ENCODE results near the gene FAM241A.
"Not testable (repeated sequence)": the region's sequence is repeated elsewhere in the genome, so short reads cannot be mapped to it uniquely, and the experiment has no call there.

The FAM241A gene

DNA sequence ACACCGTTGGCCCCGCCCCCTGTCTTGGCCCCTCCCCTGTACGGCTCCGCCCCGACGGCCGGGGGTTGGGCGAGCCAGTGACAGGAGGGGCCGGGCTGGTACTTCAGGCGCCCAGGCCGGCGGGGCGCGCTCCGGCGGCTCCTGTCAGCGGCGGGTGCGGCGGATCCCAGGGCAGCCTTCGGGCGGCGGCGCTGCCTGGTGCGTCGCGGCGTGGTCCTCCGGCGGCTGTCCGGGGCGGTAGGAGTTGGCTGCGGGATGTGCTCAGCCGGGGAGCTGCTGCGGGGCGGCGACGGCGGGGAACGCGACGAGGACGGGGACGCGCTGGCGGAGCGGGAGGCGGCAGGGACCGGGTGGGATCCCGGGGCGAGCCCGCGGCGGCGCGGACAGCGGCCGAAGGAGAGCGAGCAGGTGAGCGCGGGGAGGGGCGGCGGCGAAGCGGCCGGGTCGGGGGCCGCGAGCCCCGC, at the start of gene FAM241A:
Gene FAM241A, plus strand, starts transcription at position 129 of the 464 bp plus-strand sequence. Its CDS starts 127 bp downstream, at position 256.
- DNase-seq, result peak; percentile 23

DNA sequence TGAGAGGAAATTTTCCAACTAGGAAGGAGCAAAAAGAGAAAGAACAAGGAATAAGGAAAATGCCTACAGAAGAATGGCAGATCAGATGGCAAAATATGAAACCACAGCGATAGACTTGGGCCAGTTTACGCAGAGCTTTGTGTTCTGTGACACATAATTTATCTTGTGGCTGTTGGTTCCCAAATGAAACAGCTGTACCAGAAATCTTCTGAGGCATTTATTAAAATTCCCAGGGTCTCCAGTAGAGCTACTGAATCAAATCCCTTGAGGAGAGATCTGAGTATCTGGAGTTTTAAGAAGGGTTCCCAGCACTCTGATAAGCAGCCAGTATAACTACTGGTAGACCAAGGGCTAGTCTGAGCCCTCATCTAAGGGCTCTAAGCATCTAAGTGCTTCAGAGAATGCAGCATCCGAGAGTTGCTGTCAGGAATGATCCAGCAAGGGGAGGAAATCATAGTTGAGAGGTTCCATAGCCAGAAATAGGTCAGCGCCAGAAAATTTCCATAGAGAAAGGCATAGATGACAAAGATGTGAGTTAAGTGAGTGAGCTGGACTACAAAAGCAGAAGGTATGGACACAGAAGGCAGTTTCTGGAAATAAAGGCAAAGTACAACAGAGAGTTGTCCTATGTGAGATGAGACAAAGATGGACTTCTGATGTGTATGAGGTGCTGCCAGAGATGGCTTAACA, 46.3 kb upstream of the FAM241A start:
- DNase-seq, result no peak

DNA sequence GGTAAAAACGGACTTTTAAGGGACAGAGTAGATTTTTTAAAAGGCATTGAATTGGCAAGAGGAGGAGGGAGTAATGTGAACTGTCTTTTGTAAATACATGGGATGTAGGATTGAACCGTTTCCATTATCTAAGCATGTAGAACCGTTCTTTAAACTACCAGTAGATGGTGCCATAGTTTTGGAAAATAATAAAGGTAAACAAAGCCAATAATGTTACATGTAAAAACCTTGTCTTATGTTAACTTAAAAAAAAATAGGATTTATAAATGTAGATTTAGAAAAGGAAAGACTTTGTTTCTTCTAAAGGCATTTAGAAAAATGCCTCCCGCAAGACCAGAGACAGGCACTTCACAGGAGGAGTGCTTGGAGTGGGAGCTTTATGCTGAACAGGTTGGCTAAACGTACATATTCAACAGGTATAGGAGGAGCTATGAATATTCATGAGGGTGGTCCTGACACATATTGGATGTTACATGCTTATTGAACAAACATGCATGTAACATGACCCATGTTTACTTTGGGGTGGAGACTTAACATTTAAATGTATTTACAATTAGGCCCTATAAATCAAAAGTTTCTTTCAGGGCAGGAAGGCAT, 45.5 kb upstream of the FAM241A start:
- peak; percentile 7 for DNase-seq

DNA sequence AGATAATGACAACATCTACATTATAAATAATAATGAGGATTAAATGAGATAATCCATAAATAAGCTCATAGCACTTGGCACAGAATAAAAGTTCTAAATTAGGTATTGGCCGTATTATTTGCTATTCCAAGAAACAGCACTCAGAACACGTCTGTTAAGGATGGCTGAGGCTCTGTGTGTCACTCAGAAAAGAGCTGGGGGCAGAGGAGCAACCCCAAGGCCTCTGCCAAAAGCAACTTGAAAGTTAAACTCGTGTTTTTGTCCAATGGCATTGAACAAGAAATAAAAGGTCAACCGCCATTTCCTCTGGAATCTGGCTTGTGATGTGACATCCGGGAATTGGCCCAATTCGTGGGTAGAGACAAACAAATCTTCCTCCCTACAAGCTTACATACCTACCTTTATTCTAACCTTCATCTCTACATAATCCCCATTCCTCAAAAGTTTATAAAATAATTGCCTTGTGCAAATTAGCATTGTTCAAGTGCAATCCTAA, 42.3 kb upstream of the FAM241A start:
- DNase-seq, result no peak

DNA sequence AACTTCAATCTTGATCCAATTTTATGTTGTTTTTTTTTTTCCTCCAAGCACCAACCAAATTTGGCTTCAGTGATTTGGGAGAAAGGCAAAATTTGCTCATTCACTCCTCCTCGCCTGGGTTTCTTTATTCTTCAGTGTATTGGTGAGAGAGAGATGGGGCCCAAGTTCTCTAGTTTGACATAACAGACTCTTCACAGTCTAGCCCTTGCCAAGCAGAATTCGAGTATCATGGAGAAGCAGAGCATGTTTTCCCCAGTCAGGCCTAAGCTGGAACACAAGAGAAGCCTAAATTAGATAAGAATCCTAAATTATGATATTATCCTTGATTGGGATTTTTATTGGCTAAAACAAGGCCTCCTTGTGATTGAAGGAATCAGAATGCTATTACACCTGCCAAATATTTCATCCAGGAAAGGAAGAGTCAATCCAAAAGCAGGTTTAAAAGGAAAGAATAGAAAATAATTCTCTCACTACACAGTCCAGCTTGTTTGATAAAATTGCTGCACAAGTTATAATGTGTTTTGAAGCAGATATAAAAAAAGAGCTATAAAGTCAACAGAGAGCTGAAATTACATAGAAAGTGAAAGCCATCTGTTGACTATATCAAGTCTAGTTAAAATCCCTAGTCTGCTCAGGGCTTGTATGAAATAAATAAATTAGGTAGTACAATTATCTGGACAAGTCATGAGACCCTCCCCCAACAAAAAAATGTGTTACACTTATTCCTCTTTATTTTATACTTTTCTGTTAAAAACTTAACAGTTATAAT, 39.9 kb upstream of the FAM241A start:
- no peak for DNase-seq

DNA sequence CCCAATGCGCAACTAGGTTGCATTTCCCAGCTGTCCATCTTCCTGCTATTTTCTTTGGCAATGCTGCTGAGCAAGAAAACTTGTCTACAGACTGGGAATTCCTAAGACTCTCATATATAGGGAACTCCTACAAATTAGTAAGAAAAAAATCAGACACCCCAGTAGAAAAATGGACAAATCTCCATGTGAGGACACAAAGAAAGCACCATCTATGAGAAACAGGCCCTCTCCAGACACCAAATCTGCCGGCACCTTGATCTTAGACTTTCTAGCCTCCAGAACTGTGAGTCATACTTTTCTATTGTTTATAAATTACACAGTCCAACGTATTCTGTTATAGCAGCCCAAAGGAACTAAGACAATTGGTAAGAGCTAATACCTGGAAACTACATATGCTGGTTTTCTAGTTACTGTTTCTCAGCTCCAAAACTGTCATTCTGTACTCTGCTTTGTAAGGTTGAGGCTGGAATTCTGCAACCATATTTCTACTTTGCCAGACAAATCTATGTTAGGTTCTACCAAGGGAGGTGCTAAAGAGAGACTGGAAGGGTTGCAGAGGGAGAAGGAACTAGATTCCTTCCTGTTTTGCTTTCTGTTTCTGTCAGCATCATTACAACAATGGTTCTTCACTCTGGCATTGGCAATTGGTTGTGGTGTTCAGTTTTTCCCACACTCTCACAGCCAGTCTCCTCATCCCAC, 35.7 kb upstream of the FAM241A start:
- DNase-seq, result no peak

DNA sequence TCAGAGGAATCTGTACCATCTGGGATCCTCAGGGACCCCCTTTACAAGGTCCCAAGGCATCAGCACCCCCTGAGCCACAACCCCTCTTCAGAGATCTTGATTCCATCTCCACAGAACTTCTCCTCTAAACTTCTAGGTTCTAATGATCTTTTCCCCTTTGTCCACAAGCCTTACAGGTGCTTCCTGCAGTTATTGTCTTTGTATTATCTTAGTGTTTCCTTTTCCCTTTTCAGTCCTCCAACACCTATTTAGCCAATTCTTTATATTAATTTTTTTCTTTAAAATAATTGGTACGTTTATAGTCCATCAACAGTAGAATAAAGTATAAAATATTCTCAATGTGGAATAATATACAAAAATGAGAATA, 35.2 kb upstream of the FAM241A start:
- no peak for DNase-seq

DNA sequence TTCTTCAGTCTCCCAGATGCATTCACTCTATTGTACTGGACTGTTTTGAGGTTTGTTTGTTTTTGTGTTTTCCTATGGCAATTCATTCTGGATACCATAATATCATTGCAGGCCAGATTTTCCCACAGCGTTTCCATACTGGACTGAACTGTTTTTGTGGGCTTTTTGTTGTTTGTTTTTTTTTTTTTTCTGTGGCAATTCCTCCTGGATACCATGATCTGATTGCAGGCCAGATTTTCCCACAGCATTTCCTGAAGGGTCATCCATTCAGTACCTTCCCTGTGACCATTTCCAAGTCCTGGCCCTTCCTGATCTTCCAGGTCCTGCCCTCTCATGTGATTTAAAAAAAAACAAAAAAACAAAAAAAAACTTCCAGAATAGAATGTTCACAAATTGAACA, 33.9 kb upstream of the FAM241A start:
- no peak for DNase-seq

DNA sequence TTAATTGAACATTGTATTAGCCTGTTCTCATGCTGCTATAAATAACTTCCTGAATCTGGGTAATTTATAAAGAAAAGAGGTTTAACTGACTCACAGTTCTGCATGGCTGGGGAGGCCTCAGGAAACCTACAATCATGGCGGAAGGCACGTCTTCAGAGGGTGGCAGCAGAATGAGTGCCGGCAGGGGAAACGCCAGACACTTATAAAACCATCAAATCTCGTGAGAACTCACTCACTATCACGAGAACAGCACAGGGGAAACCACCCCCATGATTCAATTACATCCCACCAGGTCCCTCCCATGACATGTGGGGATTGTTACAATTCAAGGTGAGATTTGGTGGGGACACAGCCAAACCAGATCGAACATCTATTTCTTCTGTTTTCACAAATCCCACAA, 33.2 kb upstream of the FAM241A start:
- not testable (repeated sequence) for DNase-seq

DNA sequence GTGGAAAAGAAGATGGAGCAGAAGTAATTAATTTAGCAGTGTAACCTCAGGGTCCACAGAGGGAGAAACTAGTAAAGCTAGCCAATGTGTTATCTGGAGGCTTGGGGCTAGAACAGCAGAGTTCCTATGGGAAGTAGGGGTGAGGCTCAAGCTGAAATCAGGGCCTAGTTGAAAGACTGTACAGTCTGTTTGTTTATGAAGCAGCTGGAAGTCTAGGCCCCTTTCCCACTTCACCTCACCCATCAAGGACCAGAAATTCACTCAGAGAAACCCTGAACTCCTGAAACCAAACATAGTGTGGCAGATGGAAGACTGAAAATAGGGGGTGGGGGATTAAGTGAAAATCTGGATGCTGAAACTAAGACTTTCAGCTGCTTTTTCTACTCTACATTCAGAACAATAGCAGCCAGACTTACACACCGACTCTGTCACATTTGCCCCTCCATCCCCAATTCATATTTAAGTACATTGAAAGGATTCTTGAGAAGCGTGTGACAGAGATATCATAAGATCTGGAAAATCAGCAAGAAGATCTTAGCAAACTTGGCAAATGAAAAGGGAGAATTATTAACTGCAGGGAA, 32.6 kb upstream of the FAM241A start:
- no peak for DNase-seq

DNA sequence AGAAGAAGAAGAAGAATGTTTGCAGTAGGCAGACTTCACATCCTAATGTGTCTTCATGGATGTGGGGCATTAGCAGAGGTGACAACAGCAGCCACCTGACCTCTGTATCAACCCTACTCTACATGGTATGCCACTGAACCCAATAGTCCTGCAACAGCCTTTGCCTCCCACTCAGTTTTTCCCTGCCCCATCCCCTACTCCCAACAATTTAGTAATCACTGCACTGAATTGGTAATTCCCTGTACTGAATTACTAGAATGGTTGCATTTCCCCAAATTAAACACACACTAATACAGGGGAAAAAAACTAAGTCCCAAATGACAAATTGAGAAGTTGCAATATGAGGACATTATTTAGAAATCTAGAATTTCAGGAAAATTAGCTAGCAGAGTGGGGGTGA, 31.4 kb upstream of the FAM241A start:
- no peak for DNase-seq

DNA sequence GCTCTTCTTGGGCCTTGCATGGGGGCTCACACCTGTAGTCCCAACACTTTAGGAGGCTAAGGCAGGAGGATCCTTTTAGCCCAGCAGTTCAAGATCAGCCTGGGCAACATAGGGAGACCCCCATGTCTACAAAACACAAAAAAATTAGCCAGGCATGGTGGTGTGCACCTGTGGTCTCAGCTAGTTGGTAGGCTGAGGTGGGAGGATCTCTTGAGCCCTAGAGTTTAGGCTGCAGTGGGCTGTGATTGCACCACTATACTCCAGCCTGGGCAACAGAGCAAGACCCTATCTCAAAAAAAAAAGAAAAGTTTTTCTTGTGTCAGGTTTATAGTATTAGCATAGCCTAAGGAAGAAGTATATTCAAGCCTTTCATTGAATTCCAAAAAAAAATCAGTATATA, 30.8 kb upstream of the FAM241A start:
- no peak for DNase-seq

DNA sequence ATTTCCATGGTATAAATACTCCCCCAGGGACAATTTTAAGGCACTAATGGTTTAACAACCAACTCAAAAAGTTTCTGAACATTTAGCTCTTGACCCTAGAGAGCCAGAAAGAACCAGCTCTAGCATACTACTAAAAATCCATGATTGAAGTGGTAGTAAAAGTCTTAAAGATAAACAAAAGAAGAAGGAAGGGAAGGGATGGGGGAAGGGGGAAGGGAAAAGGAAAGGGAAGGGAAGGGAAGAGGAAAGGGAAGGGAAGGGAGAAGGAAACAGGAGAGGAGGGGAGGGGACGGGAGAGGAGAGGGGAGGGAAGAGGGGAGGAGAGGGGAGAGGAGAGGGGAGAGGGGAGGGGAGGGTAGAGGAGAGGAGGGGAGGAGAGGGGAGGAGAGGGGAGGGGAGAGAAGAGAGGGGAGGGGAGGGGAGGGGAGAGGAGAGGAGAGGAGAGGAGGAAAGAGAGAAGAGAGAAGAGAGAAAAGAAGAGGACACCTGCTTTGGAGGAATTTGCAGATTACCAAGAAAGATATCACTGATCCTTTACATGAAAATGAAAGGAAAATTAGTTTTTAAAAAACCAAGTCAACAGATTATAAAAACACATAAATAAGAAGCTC, 26.4 kb upstream of the FAM241A start:
- no peak for DNase-seq

DNA sequence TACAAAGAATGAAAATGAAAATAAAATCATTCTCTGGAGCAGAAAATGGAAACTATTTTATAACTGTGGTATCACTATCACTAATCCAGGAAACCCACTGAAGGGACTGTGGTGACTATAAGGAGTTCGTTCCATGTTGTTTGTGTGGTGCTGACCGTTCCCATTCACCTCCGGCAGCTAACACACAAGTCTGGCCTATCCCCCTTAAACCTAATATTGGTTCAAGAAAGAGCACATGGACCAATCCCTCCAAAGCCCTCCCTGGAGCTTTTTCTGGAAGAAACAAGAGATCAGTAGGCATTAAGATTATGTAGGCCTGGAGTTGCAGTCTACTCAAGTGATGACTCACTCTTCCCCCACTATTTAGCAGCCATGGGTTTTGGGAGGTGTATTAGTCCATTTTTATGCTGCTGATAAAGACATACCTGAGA, 25.9 kb upstream of the FAM241A start:
- no peak for DNase-seq

DNA sequence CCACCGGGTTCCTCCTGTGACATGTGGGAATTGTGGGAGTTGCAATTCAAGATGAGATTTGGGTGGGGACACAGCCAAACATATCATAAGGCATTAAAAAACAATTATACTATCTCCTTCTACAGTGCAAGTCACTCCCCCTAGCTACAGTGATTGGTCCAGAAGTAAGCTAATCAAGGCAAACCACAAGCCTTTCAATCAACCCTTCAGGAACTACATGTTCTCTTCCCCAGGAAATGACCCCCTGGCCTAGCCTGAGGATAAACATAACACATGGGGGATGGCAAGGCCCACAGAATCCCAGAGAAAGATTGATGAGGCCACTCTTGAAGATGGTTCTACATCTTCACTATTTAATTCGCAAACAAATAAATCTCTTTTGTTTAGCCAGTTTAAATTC, 25.2 kb upstream of the FAM241A start:
- DNase-seq, result no peak

DNA sequence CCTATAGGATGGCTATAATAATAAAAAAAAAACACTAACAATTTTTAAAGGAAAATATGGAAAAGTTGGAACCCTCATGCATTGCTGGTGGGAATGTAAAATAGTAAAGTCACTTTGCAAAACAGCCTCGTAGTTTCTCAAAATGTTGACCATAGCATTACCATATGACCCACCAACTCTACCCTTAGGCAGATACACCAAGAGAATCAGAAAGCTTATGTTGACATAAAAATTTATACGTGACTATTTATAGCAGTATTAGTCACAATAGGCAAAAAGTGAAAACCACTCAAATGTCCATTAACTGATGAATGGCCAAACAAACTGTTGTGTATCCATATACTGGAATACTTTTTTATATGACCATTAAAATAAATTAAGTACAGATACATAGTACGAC, 19.8 kb upstream of the FAM241A start:
- DNase-seq, result no peak

DNA sequence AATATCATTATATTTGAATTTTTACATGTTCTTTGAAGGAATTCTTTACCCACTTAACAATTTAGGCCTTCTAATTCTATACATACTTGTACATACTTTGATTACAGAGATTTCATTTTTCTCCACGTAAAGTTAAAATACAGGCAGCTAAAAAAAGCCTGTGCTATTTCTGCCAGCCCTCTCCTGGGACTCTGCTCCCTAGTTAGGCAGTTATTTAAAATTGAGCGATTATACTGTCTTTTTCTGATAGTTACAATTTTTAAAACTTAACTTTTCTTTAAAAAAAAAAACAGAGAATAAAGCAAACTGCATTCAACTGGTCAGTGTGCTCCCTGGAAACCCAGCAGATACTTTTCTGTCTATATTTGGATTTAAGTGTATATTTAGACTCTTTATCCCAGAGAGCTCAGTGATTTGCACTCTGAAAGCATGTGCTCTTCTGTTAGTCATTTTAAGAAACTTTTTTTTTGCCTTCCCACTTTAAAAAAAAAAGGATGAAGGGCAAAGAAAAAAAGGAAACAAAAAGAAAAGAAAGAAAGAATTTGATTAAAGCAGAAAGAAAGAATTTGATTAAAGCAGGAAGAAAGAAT, 18.1 kb upstream of the FAM241A start:
- DNase-seq, result no peak

DNA sequence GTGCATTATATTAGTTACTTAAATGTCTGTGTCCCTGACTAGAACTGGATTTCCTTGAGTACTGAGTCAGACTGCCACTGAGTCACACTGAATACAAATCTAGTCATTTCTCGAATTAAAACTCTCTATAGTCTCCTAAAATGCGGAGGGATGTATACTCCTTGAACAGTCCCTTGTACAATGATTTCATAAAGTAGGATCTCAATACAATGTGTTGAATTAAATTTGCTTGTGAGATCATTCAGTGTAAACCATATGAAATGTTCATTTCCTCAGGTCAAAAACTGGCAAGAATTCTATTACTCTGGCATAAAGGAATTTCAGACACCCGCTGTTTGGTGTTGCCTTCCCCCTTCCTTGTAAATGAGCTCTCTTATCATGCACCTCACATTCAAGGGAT, 17.5 kb upstream of the FAM241A start:
- DNase-seq, result no peak

DNA sequence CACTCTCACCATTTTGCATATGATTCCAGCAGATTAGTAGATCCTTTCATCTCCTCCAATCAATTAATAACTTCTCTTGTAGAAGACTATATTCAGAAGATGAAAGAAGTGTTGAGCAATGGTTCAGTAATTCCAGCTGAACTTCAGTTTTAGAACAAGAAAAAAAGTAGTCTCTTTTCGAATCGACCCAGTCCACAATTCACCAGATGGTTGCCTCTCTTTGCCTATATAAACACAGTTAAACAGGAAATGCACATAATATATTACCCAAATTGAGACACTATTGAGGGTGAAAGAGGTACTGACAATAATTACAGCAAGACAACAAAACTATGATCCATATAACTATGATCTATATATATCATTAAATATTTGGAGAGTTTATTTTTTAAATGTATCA, 16.8 kb upstream of the FAM241A start:
- no peak for DNase-seq

DNA sequence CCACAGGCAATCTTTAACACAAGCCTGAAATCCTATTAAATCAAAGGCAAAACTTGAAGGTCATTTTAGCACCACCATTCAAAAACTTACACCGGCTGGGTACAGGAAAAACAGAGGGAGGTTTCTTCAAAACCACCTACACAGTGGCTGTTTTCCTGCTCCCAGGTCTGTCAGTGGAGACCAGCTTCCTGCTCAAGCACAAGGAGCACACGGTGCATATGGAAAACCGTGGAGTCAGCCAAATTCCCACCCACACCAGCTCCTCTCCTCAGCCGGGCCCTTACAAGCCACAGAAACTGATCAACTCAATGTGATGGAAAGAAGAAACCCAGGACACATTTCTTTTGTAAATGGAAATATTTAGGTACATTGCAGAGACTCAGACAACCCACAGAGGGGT, 14.3 kb upstream of the FAM241A start:
- DNase-seq, result no peak

DNA sequence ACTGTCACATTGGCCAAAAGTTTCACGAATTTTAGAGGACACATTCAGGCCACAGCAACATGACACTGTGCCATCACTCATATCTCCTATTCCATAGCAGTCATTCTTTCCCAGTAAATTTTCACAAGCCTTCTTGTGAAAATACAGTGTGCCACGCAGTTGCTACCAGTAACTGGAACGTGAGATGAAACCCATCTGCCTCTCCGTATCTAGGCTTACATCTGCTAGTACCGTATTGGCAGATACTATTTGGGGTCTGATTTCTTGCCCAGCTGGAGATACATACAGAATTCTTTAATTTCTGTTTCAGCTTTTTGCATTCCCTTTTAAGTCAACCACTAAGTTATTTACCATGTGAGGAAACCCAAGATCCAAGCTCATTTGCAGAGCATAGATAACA, 8.7 kb upstream of the FAM241A start:
- DNase-seq, result no peak

DNA sequence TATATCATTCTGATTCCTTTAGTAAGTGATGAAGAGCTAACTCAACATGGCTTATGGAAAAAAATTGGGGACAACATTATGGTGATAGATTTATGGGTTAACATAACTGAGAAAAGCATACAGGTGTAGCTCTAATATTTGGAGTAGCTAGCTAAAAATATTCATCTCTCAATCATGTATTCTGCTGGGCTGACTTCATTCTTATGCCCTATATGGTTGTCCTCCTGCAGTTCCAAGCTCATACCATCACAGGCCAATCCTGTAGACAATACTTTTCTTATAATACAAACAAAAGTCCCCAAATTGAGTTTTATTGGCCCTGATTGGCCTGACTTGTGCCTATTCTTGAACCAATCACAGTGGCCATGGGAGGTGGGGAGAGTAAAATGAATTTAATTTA, 6.7 kb upstream of the FAM241A start:
- no peak for DNase-seq

Data from NCI-H1436 (cell line).